Endothelial cell of umbilical vein (primary cell): ENCODE results near the gene CDK5RAP2. TPM values are rescaled to one million over a fixed set of nuclear protein-coding genes. Genes with fewer than 3 reads are reported as not detected.

ENCODE experiments used
- BruUV-seq: library from RNA; stranded (reverse); fragments of 400-500 nt; replicated peaks from 2 replicates; lab custom pipeline; 2021; lab: Mats Ljungman, UMichigan
- CTCF ChIA-PET: fragments of 300-600, 350-600 bp; sonication (Branson Sonifier 250); formaldehyde crosslinking; loops from one replicate; lab custom pipeline; 2021; ENCODE audit warnings: antibody characterized with exemption, inconsistent platforms; lab: Charles Lee
- POLR2A ChIA-PET: fragments of 300-600, 350-600 bp; sonication (Branson Sonifier 250); formaldehyde crosslinking; loops from one replicate; lab custom pipeline; 2021; ENCODE audit warnings: antibody characterized with exemption, inconsistent platforms; lab: Charles Lee
- DNase-seq: peaks from one replicate; pipeline ENCODE4 v3.0.0-alpha.2; 2011; ENCODE audit warnings: low read depth, low spot score
- FAIRE-seq: peaks from 2 replicates; lab custom pipeline; 2011; peaks lifted over from hg19 to GRCh38; lab: Jason Lieb, UNC
- H2AFZ ChIP-seq: 2 replicates; pipeline ENCODE4 v1.6.0; 2012; ENCODE audit warnings: low read depth, low read length, control low read depth, inconsistent platforms
- H3K27ac ChIP-seq: 2 replicates; pipeline ENCODE4 v1.5.1; 2011; ENCODE audit warnings: low read depth, mild to moderate bottlenecking, control low read depth, low read length, moderate library complexity; ENCODE audit not compliant: insufficient read depth
- H3K27me3 ChIP-seq, 2 experiments: 2 replicates each; pipeline versions ENCODE4 v1.6.0 to v1.6.1; 2011; ENCODE audit warnings: low read length in 2 of 2, mixed read lengths in 1 of 2; ENCODE audit not compliant: control insufficient read depth in 2 of 2, insufficient read depth in 2 of 2
- H3K36me3 ChIP-seq, 2 experiments: 2 replicates in 1 of 2; 3 replicates in 1 of 2; pipeline ENCODE4 v1.5.1; 2011; ENCODE audit warnings: low read length in 2 of 2, mild to moderate bottlenecking in 1 of 2, moderate library complexity in 1 of 2; ENCODE audit not compliant: control insufficient read depth in 2 of 2, insufficient read depth in 2 of 2; ENCODE audit errors: extremely low read depth in 1 of 2
- H3K4me1 ChIP-seq: 3 replicates; pipeline ENCODE4 v1.5.1; 2011; ENCODE audit warnings: mild to moderate bottlenecking, low read length; ENCODE audit not compliant: control insufficient read depth, insufficient read depth; ENCODE audit errors: extremely low read depth
- H3K4me2 ChIP-seq: 2 replicates; pipeline ENCODE4 v1.6.1; 2011; ENCODE audit warnings: low read length, control low read depth, mixed read lengths; ENCODE audit not compliant: insufficient read depth
- H3K4me3 ChIP-seq, 3 experiments: fragments of 200-600 bp in 1 of 3; sonication (generic), shearing (Covaris generic) in 1 of 3; replicated peaks in 1 of 3; 2 replicates each; pipeline ENCODE4 v1.5.1; 2011 to 2016; ENCODE audit warnings: control low read depth in 3 of 3, low read length in 3 of 3, mild to moderate bottlenecking in 2 of 3, inconsistent platforms in 1 of 3, low read depth in 1 of 3, moderate library complexity in 1 of 3; ENCODE audit not compliant: insufficient read depth in 1 of 3
- H3K79me2 ChIP-seq: 2 replicates; pipeline ENCODE4 v1.6.0; 2012; ENCODE audit warnings: low read length, inconsistent platforms; ENCODE audit not compliant: control insufficient read depth, insufficient read depth
- H3K9ac ChIP-seq: replicated peaks from 2 replicates; pipeline ENCODE3; 2011; ENCODE audit warnings: low read length, control low read depth; ENCODE audit not compliant: insufficient read depth; ENCODE audit errors: extremely low read depth
- H3K9me1 ChIP-seq: replicated peaks from 3 replicates; pipeline ENCODE4 v1.6.0; 2011; ENCODE audit warnings: mild to moderate bottlenecking, low read length; ENCODE audit not compliant: control insufficient read depth, insufficient read depth; ENCODE audit errors: extremely low read depth
- H3K9me3 ChIP-seq: replicated peaks from 2 replicates; pipeline ENCODE4 v1.5.1; 2012; ENCODE audit warnings: low read length, inconsistent platforms; ENCODE audit not compliant: control insufficient read depth, insufficient read depth
- H4K20me1 ChIP-seq: replicated peaks from 2 replicates; pipeline ENCODE3; 2011; ENCODE audit warnings: mild to moderate bottlenecking, low read length; ENCODE audit not compliant: control insufficient read depth, insufficient read depth; ENCODE audit errors: extremely low read depth
- CTCF ChIP-seq, 2 donors: IDR thresholded peaks; 1 replicate in 1 of 2; 2 replicates in 1 of 2; pipeline ENCODE4 v1.5.1; 2011; ENCODE audit warnings: low read length in 2 of 2, mild to moderate bottlenecking in 2 of 2, moderate library complexity in 2 of 2, control low read depth in 1 of 2, inconsistent platforms in 1 of 2, low read depth in 1 of 2; ENCODE audit not compliant: insufficient read depth in 1 of 2; ENCODE audit errors: extremely low read depth in 1 of 2
- EZH2 ChIP-seq: IDR thresholded peaks from 2 replicates; pipeline ENCODE4 v1.6.1; 2012; ENCODE audit warnings: borderline replicate concordance, low read depth, mild to moderate bottlenecking, moderate library complexity, low read length, inconsistent platforms; ENCODE audit not compliant: severe bottlenecking
- FOS ChIP-seq: IDR thresholded peaks from 2 replicates; pipeline ENCODE4 v1.6.1; 2011; ENCODE audit warnings: mild to moderate bottlenecking, low read length, moderate library complexity, borderline replicate concordance; ENCODE audit not compliant: insufficient read depth
- GATA2 ChIP-seq: IDR thresholded peaks from 2 replicates; pipeline ENCODE4 v1.7.0; 2011; ENCODE audit warnings: low read depth, mild to moderate bottlenecking, moderate library complexity, mixed read lengths, low read length; ENCODE audit not compliant: insufficient read length, insufficient read depth
- JUN ChIP-seq: IDR thresholded peaks from 2 replicates; pipeline ENCODE4 v1.6.1; 2011; ENCODE audit warnings: borderline replicate concordance, low read depth; ENCODE audit not compliant: insufficient read length, insufficient read depth
- MYC ChIP-seq: IDR thresholded peaks from one replicate; pipeline ENCODE4 v1.6.1; 2011; ENCODE audit warnings: mild to moderate bottlenecking, low read depth, low read length
- POLR2A ChIP-seq: IDR thresholded peaks from 2 replicates; pipeline ENCODE4 v1.6.1; 2012; ENCODE audit warnings: low read depth, mild to moderate bottlenecking, control low read depth, low read length
- POLR2AphosphoS5 ChIP-seq: IDR thresholded peaks from 2 replicates; pipeline ENCODE4 v1.6.1; 2012; ENCODE audit warnings: low read depth, mild to moderate bottlenecking, control low read depth, low read length, moderate library complexity; ENCODE audit not compliant: insufficient read depth
- dilution Hi-C: fragments of 300-500 bp; cut with MboI; formaldehyde crosslinking; loops from one replicate; pipeline ENCODE4 v1.15.0; 2019; ENCODE audit warnings: low sequenced_read_pairs; ENCODE audit not compliant: extremely low pct_ligation_motif_present
- intact Hi-C: fragments of 100-400 bp; cut with micrococcal nuclease; formaldehyde crosslinking; loops from one replicate; pipeline ENCODE4 v1.10.0; 2022
- polyA plus RNA-seq, 4 experiments: library from polyadenylated mRNA; depleted of rRNA in 3 of 4; stranded (reverse) in 3 of 4; unstranded in 1 of 4; fragments of >200 nt; gene quantifications; 2 replicates each; pipeline versions ENCODE4 v1.2.1 to v1.2.3, GENCODE V29; 2011 to 2012; ENCODE audit warnings: missing spikeins in 1 of 4
- total RNA-seq: library from RNA; stranded (reverse); gene quantifications from 2 replicates; pipeline ENCODE4 v1.2.3, GENCODE V29; 2021
- TF ChIP-seq, protein P1 (sequence below): IDR thresholded peaks from 2 replicates; pipeline ENCODE4 v1.6.1; 2011; ENCODE audit not compliant: insufficient read depth, insufficient read length

Gene CDK5RAP2
- total and polyA plus RNA-seq, 2 donors (not counting 3 experiments of a cell fraction or from before 2014, with no cell fraction given): 17.5 to 56.7 TPM

DNA sequence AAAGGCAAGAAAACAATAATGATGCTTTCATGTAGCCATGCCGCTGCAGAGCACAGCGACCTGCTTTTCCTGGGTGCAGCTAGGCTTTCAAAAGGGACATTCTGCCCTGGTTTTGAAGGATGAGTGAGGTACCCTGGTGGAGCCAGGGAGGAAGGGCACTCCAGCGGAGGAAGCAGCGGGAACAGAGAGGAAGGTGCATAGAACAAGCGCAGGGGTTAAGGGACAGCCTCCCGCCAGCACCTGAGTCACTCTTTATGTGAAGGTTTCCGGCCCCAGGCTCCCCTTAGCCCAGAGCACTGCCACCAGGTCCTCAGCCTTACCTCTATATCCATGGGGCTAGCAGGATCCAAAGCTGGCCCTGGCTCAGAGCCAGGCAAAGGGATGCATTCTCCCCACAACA lies 221.1 kb downstream of the CDK5RAP2 start:
- POLR2A ChIA-PET: no interaction called here
- no TSS peak for BruUV-seq
- CTCF ChIA-PET: no interaction called here

More for the DNA sequence above, 221.1 kb downstream of the CDK5RAP2 start:
- dilution Hi-C loops (no loop called here), intact Hi-C loops (no loop called here)
- Histone ChIP-seq H3K9me3 (no peaks in the 10 kb centered on the region), H4K20me1 (no peaks in the 10 kb centered on the region), H3K9me1 (no peaks in the 10 kb centered on the region), H3K27me3 (no peaks in the 10 kb centered on the region), H3K9ac (no peak overlapping the region), H2AFZ (no peak overlapping the region), H3K36me3 (no peaks in the 10 kb centered on the region), H3K79me2 (no peaks in the 10 kb centered on the region), H3K27ac (no peak overlapping the region), H3K4me3 (no peak overlapping the region), H3K4me2 (no peak overlapping the region), H3K4me1 (no peaks in the 10 kb centered on the region)
- DNase-seq (no peak), FAIRE-seq (no peak)
- TF ChIP-seq FOS (no peak), POLR2A (no peak), CTCF (IDR thresholded peaks at IDR 0.05; ENCODE audit: extremely low read depth in 1 of 2, insufficient read depth in 1 of 2, low read depth in 1 of 2, low read length in 2 of 2) (no peak), JUN (no peak), GATA2 (no peak), EZH2 (no peak), POLR2AphosphoS5 (no peak), MYC (no peak)
- TF ChIP-seq, protein P1, sequence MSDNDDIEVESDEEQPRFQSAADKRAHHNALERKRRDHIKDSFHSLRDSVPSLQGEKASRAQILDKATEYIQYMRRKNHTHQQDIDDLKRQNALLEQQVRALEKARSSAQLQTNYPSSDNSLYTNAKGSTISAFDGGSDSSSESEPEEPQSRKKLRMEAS: no peak
